GM19468 (cell line): ENCODE measurements around the gene ANXA1.
"Not testable (repeated sequence)": the region's sequence is repeated elsewhere in the genome, so short reads cannot be mapped to it uniquely, and the experiment has no call there.

Source experiments
- ATAC-seq: cut with Tn5 transposase; IDR thresholded peaks from one replicate; pipeline ENCODE4 v1.9.1; 2021; ENCODE audit warnings: mild to moderate bottlenecking, moderate library complexity, moderate number of reproducible peaks; ENCODE audit not compliant: unreplicated experiment; ENCODE audit errors: extremely low read depth

The ANXA1 gene

GRCh38 chr9:73166468-73166867 is 14.8 kb downstream of the ANXA1 start:
- no peak for ATAC-seq

- ATAC-seq: no peak
Measured at GRCh38 chr9:73167614-73168013, 15.9 kb downstream of the ANXA1 start.

GRCh38 chr9:73168298-73168934 is 16.8 kb downstream of the ANXA1 start:
- no peak for ATAC-seq

- ATAC-seq: no peak
Measured at GRCh38 chr9:73170185-73170957, 18.7 kb downstream of the ANXA1 start.

GRCh38 chr9:73172901-73173215 is 21.2 kb downstream of the ANXA1 start:
- ATAC-seq: no peak

- ATAC-seq: no peak
Measured at GRCh38 chr9:73173557-73174329, 22.1 kb downstream of the ANXA1 start.

- ATAC-seq: no peak
Measured at GRCh38 chr9:73174330-73174980, 22.8 kb downstream of the ANXA1 start.

GRCh38 chr9:73176450-73176875 is 24.8 kb downstream of the ANXA1 start:
- no peak for ATAC-seq

- ATAC-seq: no peak
Measured at GRCh38 chr9:73178044-73178443, 26.4 kb downstream of the ANXA1 start.

GRCh38 chr9:73179589-73179988 is 27.9 kb downstream of the ANXA1 start:
- ATAC-seq: no peak

- no peak for ATAC-seq
Measured at GRCh38 chr9:73180403-73180802, 28.7 kb downstream of the ANXA1 start.

- no peak for ATAC-seq
Measured at GRCh38 chr9:73182928-73183327, 31.3 kb downstream of the ANXA1 start.

- no peak for ATAC-seq
Measured at GRCh38 chr9:73183428-73183827, 31.8 kb downstream of the ANXA1 start.

- no peak for ATAC-seq
Measured at GRCh38 chr9:73183917-73184861, 32.5 kb downstream of the ANXA1 start.

GRCh38 chr9:73191109-73191508 is 39.4 kb downstream of the ANXA1 start:
- ATAC-seq: not testable (repeated sequence)

GRCh38 chr9:73194284-73194683 is 42.6 kb downstream of the ANXA1 start:
- no peak for ATAC-seq

GRCh38 chr9:73199448-73199847 is 47.8 kb downstream of the ANXA1 start:
- no peak for ATAC-seq

GRCh38 chr9:73199886-73200285 is 48.2 kb downstream of the ANXA1 start:
- no peak for ATAC-seq

GRCh38 chr9:73200694-73201452 is 49.2 kb downstream of the ANXA1 start:
- ATAC-seq: no peak
